RPMI8226 (cell line): ENCODE data around the gene UBE2Q2.
A peak's percentile ranks its signal among the peaks of the same experiment; 100 is the strongest.

Experiments used
- DNase-seq: peaks from one replicate; pipeline ENCODE4 v3.0.0-alpha.2; 2015

The UBE2Q2 gene

GRCh38 chr15:75928680-75929608, 85.7 kb downstream of the UBE2Q2 start:
- peak; percentile 73 for DNase-seq

- peak; percentile 69 for DNase-seq
Observed at GRCh38 chr15:75929799-75930565, 86.7 kb downstream of the UBE2Q2 start.

- no peak for DNase-seq
Observed at GRCh38 chr15:75930866-75931265, 87.6 kb downstream of the UBE2Q2 start.

GRCh38 chr15:75942464-75942863, 99.2 kb downstream of the UBE2Q2 start:
- DNase-seq: no peak

- no peak for DNase-seq
Observed at GRCh38 chr15:75943246-75943645, 100.0 kb downstream of the UBE2Q2 start.

- no peak for DNase-seq
Observed at GRCh38 chr15:75943713-75944215, 100.5 kb downstream of the UBE2Q2 start.

- DNase-seq: no peak
Observed at GRCh38 chr15:75945953-75946352, 102.7 kb downstream of the UBE2Q2 start.

GRCh38 chr15:75947092-75947491, 103.8 kb downstream of the UBE2Q2 start:
- no peak for DNase-seq

GRCh38 chr15:75948761-75949296, 105.6 kb downstream of the UBE2Q2 start:
- DNase-seq: no peak
